GM18868 (cell line): ENCODE results near the gene MYH7.

Experiments
- ATAC-seq: cut with Tn5 transposase; IDR thresholded peaks from one replicate; pipeline ENCODE4 v1.9.1; 2021; ENCODE audit warnings: mild to moderate bottlenecking, moderate library complexity; ENCODE audit not compliant: unreplicated experiment

The MYH7 gene

DNA sequence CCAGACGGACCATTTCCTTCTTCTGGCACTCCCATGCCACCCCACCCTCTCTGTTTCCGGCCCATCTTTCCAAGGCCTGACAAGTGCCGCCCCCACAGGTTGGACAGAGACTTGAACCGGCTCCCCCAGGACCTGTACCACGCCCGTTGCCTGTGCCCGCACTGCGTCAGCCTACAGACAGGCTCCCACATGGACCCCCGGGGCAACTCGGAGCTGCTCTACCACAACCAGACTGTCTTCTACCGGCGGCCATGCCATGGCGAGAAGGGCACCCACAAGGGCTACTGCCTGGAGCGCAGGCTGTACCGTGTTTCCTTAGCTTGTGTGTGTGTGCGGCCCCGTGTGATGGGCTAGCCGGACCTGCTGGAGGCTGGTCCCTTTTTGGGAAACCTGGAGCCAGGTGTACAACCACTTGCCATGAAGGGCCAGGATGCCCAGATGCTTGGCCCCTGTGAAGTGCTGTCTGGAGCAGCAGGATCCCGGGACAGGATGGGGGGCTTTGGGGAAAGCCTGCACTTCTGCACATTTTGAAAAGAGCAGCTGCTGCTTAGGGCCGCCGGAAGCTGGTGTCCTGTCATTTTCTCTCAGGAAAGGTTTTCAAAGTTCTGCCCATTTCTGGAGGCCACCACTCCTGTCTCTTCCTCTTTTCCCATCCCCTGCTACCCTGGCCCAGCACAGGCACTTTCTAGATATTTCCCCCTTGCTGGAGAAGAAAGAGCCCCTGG, 59.8 kb downstream of the MYH7 start:
- ATAC-seq = no peak

DNA sequence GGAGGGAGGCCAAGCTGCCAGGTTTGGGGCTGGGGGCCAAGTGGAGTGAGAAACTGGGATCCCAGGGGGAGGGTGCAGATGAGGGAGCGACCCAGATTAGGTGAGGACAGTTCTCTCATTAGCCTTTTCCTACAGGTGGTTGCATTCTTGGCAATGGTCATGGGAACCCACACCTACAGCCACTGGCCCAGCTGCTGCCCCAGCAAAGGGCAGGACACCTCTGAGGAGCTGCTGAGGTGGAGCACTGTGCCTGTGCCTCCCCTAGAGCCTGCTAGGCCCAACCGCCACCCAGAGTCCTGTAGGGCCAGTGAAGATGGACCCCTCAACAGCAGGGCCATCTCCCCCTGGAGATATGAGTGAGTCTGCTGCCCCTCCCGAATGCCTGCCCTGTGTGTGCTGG, 62.4 kb downstream of the MYH7 start:
- no peak for ATAC-seq

DNA sequence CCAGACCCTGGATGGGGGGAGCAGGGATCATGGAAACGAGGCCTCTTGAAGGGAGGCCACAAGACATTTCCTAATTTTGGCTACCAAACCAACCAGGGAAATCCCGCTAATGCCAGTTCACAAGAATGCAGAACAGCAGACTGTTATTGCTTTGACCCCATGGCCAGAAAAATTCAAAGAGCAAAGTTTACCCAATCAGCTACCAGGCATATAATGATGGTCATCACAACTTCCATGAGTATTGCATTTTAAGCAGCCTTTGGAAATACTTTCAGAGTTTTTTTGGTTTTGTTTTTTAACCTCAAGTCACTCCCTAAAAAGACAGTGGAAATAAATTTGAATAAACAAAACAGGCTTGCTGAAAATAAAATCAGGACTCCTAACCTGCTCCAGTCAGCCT, 63.0 kb downstream of the MYH7 start, which contains the start of gene IL25:
Gene IL25 (plus strand): TSS at position 301 of the 400 bp plus-strand sequence.
- no peak for ATAC-seq

DNA sequence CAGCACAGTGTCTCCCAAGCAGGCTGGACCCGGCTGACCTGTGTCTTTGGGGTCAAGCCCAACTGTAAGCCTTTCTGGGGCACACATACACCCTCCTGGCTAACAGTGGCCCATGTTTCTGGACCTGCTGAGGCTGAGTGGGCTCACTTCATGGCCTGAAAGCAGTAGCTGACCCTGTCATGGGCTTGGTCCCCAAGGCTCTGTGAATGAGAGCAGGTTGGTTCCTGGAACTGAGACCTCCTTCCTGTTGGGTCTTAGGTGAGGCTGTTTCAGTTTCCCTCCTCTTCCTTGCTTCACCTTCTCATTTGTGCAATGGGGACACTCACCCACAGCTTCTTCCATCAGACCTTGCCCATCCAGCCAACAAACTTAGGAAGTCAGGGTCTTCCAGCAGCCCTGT, 63.6 kb downstream of the MYH7 start:
- no peak for ATAC-seq

DNA sequence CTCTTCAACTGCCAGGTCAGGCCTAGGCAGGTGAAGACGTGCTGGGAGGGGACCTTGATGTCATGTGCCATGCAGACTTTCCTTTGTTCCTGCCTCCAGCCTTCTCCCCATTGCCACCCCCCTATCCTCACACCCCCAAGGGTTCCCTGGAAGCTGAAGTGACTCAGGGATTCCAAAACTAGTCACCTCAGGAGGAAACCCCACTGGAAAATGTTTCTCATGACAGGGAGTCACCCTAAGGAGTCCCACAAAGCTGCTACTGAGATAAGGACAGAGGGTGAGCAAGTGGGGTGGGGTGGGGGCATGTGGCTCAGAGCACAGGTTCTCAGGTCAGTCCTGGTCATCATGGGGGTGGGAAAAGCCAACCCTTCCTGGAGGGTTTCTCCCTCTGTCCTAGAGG, 65.2 kb downstream of the MYH7 start:
- ATAC-seq = no peak

DNA sequence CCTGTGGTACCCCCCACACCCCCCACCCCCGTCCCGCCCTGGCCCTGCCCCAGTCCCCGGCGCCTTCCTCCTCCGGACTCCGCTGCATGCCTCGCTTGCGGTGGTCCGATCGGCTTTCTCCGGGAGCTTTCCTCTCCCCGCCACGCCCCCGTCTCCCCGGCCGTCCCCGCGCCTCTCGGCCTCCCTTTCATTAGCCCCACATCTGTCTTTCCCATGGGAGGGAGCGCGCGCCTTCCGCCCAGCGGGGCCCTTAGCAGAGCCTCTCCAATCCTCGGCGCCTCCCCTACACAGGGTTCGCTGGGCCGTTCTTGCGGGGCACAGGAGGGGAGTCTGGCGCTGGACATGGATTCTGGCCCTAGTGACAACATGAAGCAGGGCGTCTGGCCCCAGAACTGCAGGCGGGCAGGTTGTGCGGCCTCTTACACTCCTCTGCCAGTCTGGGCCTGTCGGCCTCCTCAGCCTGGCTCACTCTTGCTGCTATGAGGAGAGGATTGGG, 69.0 kb downstream of the MYH7 start:
- ATAC-seq = no peak

DNA sequence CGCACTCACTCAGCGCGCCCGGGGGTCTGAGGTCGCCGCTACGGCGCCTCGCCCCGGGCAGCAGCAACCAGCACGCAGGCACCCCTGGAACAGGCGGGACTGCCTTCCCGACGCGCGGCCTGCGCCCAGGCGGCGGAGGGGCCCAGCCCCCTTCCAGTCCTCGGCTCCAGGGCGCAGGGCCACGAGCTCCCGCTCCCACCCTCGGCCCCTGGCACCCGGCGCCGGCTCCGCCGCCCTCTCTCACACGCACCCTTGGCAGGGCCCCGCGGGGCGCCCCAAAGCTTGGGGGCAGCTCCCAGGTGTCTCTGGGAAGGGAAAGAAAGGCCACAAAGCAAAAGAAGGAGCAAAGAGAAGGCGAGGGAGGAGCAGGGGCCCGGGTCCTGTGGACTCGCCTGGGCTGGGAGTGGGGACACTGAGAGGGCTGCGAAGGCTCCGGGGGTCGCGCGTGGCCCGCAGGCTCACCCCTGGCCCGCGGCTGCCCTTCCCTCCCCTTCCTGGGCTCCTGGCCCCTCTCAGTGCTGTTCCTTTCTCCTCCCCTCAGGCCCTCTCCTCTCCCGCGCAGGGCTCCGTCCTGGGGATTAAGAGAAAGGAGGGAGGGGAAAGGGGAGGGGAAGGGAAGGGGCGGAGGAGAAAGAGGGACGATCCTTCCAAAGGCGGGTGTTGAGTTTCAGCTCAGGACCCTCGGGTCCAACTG, 69.6 kb downstream of the MYH7 start:
- ATAC-seq = no peak

DNA sequence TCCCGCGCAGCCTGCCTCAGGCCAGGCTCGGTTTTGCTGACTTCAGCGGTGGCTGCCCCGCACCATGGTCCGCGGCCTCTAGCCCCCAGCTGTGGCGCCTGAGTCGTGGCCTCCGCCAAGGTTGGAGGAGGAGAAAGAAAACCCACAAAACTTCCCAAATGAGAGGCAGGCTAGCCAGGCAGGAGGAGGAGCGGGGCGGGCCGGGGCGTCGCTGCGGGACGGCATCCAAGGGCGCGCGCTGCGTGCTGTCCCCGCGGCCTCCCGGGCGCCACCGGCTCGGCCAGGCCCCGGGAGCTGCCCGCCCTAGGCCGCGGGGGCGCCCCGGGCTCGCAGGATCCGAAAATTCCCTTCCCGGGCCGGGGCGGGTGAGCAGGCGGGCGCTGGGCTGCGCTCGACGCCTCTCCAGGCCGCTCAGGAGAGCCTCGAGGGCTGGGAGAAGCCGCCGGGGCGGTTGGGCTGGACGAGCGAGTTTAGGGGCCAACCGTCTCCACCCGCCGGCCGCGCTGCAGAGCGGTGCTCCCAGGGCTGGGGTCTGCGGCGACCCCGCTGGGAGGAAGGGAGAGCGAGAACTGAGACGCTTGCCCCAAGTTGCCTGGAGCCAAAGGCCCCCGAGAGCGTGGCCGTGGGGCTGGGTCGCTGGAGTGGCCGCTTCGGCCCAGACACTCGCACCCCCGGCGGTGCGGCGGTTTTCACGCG, 70.3 kb downstream of the MYH7 start, which contains the start of gene EFS:
Gene EFS (minus strand): TSS at position 137 of the 696 bp plus-strand sequence. CDS start 147 bp downstream, outside the sequence.
- ATAC-seq = no peak

DNA sequence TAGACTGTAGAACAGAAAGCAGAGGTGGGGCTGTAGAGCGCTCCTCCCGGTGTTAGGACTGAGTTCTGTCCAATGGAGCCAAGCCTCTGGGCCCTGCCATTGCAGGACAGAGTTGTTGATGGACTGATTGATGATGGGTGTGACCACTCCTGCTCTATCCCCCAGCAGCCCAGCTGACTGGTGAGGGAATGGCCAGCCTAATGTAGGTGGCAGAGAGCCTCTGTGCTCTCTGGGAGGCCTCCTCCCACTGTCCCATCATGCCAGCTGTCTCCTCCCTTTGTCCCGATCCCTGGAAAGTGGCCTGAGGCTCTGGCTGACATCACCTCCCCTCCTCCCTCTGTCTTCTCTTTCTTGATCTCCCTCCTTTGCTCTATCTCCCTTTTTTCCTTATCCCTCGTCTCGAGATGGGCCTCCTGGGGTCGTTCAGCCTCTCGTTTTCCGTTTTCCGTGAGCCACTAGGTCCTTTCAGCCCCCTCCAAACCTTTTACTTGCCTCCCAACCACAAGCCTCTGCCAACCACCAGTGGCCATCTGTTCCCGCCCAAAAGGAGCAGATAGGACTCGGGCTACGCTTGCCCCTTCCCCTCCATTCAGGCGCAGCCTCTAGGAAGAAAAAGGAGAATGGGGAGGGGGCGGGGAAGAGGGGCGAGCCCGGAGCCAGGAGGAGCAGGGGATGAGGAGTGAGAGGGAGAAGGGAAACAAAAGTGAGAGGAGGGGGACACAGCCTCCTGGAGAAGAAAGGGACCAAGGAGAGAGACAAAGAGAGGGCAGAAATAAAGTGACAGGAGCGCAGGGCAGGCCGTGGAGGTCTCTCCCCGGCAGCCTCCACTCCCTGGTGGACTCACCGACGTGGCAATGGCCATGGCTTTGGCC, 71.1 kb downstream of the MYH7 start:
- ATAC-seq = no peak
